NCI-H226 (cell line): ENCODE data around the gene RIPK3.
A peak's percentile ranks its signal among the peaks of the same experiment; 100 is the strongest.

Experiments used
- DNase-seq: peaks from one replicate; pipeline ENCODE4 v3.0.0-alpha.2; 2015

The RIPK3 gene

GRCh38 chr14:24298892-24299254 is 40.9 kb downstream of the RIPK3 start:
- DNase-seq: peak; percentile 89

- no peak for DNase-seq
Observed at GRCh38 chr14:24297190-24297964, 42.4 kb downstream of the RIPK3 start.

- DNase-seq: peak; percentile 67
Observed at GRCh38 chr14:24296341-24297157, 43.2 kb downstream of the RIPK3 start.

GRCh38 chr14:24293525-24293924 is 46.3 kb downstream of the RIPK3 start:
- DNase-seq: no peak

- DNase-seq: no peak
Observed at GRCh38 chr14:24292118-24292807, 47.5 kb downstream of the RIPK3 start.

- DNase-seq: no peak
Observed at GRCh38 chr14:24291446-24292117, 48.2 kb downstream of the RIPK3 start.

- no peak for DNase-seq
Observed at GRCh38 chr14:24290746-24291145, 49.0 kb downstream of the RIPK3 start.

- no peak for DNase-seq
Observed at GRCh38 chr14:24289649-24290280, 50.0 kb downstream of the RIPK3 start.

GRCh38 chr14:24286996-24287395 is 52.8 kb downstream of the RIPK3 start:
- no peak for DNase-seq
